ENCODE measurements around the gene TRPM3. TPM values are rescaled to one million over a fixed set of nuclear protein-coding genes. Genes with fewer than 3 reads are reported as not detected.

TRPM3 gene
- total RNA-seq = under 1 TPM; under 0.01 to 0.26 (median under 0.01) TPM

DNA sequence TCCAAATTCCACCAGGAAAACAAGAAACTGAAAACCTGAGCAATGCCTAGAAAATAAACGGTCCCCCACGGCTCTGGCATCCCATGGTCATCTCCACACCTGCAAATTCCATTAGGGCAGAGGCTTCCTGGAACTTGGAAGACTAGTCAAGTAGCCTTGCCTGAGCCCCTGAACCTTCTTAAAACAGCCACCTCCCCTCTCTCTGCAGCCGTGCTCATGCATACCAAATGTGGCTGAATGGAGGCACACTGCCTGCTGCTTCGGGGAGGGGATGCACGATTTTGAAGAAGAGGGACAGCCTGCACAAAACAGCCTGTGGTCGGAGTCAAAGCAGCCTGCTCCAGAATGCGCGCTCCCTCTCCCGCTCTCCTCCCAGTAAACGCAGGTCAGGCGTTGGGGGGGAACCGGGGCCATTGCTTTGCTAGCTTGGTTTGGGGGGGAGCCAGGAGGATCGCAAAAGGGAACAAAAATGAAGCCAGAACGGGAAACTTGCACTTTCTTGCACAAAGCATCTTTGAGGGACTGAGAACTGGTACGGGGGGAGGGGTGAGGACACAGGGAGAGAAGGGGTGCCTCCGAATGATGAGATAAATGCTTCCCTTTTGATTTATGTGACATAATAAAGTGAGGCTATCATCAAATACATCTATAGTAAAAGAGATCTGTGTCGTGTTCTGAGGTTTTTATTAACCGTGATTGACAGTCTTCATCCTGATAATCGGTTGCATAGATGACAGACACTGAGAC lies at the start of gene TRPM3:
TSS of gene TRPM3 (minus strand) at position 347 of the 747 bp plus-strand sequence. CDS start at position 80, 267 bp downstream.
- intact Hi-C loops (cut with DNase I) = no loop called here
- no peak for DNase-seq
- no peak for TF ChIP-seq POLR2A (IDR thresholded peaks at IDR 0.05)
- TF ChIP-seq, protein P1, sequence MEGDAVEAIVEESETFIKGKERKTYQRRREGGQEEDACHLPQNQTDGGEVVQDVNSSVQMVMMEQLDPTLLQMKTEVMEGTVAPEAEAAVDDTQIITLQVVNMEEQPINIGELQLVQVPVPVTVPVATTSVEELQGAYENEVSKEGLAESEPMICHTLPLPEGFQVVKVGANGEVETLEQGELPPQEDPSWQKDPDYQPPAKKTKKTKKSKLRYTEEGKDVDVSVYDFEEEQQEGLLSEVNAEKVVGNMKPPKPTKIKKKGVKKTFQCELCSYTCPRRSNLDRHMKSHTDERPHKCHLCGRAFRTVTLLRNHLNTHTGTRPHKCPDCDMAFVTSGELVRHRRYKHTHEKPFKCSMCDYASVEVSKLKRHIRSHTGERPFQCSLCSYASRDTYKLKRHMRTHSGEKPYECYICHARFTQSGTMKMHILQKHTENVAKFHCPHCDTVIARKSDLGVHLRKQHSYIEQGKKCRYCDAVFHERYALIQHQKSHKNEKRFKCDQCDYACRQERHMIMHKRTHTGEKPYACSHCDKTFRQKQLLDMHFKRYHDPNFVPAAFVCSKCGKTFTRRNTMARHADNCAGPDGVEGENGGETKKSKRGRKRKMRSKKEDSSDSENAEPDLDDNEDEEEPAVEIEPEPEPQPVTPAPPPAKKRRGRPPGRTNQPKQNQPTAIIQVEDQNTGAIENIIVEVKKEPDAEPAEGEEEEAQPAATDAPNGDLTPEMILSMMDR (IDR thresholded peaks at IDR 0.05) = no peak

DNA sequence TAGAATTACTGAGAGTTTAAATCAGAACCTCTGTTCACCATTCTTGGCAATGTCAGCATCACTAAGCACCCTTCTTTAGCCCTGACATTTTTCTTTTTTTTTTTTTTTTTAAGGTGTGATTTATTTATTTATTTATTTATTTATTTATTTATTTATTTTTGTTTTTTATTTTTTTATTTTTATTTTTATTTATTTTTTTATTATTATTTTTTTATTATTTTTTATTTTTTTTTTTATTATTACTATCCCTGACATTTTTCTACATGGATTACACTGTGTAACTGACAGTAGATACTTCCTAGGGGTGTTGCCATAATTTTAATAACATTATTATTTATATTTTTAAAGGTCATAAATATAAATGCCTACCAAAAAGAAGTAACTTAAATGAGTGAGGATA lies 47.0 kb upstream of the TRPM3 start:
- Histone ChIP-seq H3K4me3 (no peak overlapping the region), H3K27ac (no peak overlapping the region), H3K27me3 (no peaks in the 10 kb centered on the region), H3K4me1 (no peaks in the 10 kb centered on the region), H3K36me3 (no peaks in the 10 kb centered on the region), H3K9me3 (no peaks in the 10 kb centered on the region)
- TF ChIP-seq POLR2A (IDR thresholded peaks at IDR 0.05) = no peak
- TF ChIP-seq, protein P1 (IDR thresholded peaks at IDR 0.05) = no peak
- DNase-seq = no peak
- intact Hi-C loops (cut with DNase I) = no loop called here

More for the DNA sequence above, at the start of gene TRPM3:
- H3K36me3 ChIP-seq = no peaks in the 10 kb centered on the region
- no peak within 1 kb of the TSS for H3K27ac ChIP-seq
- H3K4me3 ChIP-seq = no peak within 1 kb of the TSS
- H3K27me3 ChIP-seq = peaks cover 0 to 21% (median 0%) of the 10 kb centered on the region in 4 donors
- WGBS, 2 donors = 10 to 11% methylated on average over 17 to 18 of the region's 19 CpGs
- no peaks in the 10 kb centered on the region for H3K9me3 ChIP-seq
- H3K4me1 ChIP-seq = peaks cover 0 to 4% (median 0%) of the 10 kb centered on the region in 3 donors

DNA sequence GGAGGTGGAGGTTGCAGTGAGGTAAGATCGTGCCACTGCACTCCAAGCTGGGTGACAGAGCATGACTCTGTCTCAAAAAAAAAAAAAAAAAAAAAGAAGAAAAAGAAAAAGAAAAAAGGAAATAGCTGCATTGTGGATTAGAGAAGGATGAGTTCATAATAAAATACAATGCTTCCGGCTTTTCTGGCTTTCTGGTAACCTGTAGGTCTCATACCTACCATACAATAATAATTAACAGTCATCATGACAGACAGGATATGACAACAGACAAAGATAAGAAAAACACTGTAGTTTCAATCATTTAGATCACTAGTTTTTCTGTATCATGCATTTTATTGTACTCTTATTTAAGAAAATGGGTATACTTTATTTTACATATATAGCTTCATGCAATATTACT lies 40.7 kb upstream of the TRPM3 start:
- no peak for TF ChIP-seq POLR2A (IDR thresholded peaks at IDR 0.05)
- TF ChIP-seq, protein P1 (IDR thresholded peaks at IDR 0.05) = no peak
- WGBS, 2 donors = 78% methylated on average over 2 of the region's 2 CpGs
- intact Hi-C loops (cut with DNase I) = no loop called here

DNA sequence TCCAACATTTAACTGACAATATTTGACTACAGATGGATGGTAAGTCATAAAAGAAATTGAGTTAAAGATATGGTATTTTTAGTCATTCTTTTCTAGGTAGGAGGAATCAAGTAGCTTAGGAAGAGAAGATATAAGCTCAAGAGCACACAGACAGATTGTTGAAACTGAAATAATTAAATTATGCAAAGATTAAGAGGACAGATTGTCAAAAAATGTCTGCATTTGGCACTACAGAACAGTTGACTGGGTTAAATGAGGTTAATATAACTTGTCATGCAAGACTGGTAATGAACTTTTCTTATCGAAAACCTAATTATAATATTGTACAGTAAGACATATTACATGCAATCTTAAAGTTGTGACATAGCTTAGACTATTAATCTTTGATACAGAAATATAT lies 36.3 kb upstream of the TRPM3 start:
- no peaks in the 10 kb centered on the region for H3K36me3 ChIP-seq
- intact Hi-C loops (cut with DNase I) = no loop called here
- TF ChIP-seq POLR2A (IDR thresholded peaks at IDR 0.05) = no peak
- TF ChIP-seq, protein P1 (IDR thresholded peaks at IDR 0.05) = no peak
- WGBS, 2 donors = 64 to 82% methylated on average over 1 of the region's 1 CpG
- no peak for DNase-seq
- H3K27me3 ChIP-seq = no peaks in the 10 kb centered on the region
- no peaks in the 10 kb centered on the region for H3K4me1 ChIP-seq
- H3K4me3 ChIP-seq = no peak overlapping the region
- no peaks in the 10 kb centered on the region for H3K9me3 ChIP-seq
- H3K27ac ChIP-seq = no peak overlapping the region

More for the DNA sequence above, 40.7 kb upstream of the TRPM3 start:
- H3K4me1 ChIP-seq = no peaks in the 10 kb centered on the region
- H3K36me3 ChIP-seq = no peaks in the 10 kb centered on the region
- H3K9me3 ChIP-seq = no peaks in the 10 kb centered on the region
- no peak overlapping the region for H3K4me3 ChIP-seq
- H3K27me3 ChIP-seq = no peaks in the 10 kb centered on the region
- DNase-seq = no peak
- no peak overlapping the region for H3K27ac ChIP-seq

DNA sequence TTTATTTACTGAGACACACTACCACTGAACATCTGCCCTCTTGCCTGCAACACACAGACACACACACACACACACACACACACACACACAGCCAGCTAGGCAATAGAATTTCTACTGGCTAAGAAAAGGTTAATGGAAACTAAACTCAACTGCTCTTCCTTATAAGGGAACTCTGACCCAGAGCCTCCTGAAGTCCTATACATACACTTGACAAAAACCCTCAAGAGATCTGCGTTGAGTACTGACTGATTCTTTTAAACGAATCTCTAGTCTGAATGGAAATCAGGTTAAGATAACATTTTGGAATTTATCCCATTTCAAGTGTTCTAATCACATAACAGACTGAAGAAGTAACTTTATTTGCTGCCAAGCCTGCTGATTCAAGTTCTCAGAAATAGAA lies 25.9 kb upstream of the TRPM3 start:
- no peaks in the 10 kb centered on the region for H3K4me1 ChIP-seq
- whole genome bisulfite sequencing, 2 donors = 20 to 31% methylated on average over 2 of the region's 2 CpGs
- no peaks in the 10 kb centered on the region for H3K36me3 ChIP-seq
- intact Hi-C loops (cut with DNase I) = no loop called here
- H3K27ac ChIP-seq = no peak overlapping the region
- TF ChIP-seq, protein P1 (IDR thresholded peaks at IDR 0.05) = no peak
- no peak for TF ChIP-seq POLR2A (IDR thresholded peaks at IDR 0.05)
- no peak for DNase-seq
- no peak overlapping the region for H3K4me3 ChIP-seq
- H3K9me3 ChIP-seq = peaks cover 0 to 9% (median 0%) of the 10 kb centered on the region in 3 donors
- H3K27me3 ChIP-seq = no peaks in the 10 kb centered on the region

All from esophagus squamous epithelium (tissue), 5 donors.